SK-N-SH treated with all-trans-retinoic acid at 6 μM for 48 hours (cell line): ENCODE data around the gene HES1.

Source experiments
- ATAC-seq: fragments of 200-7000 bp; cut with Tn5 transposase; 3 replicates; pipeline ENCODE4 v1.9.1; 2020; ENCODE audit warnings: mild to moderate bottlenecking, moderate library complexity
- ARNTL ChIP-seq: fragments of 450-650 bp; formaldehyde crosslinking; IDR thresholded peaks from 2 replicates; pipeline ENCODE4 v1.5.0; 2020; ENCODE audit warnings: low read depth, mild to moderate bottlenecking, moderate library complexity, borderline replicate concordance
- BACH2 ChIP-seq: fragments of 250-450 bp; sonication (Bioruptor Pico); IDR thresholded peaks from 2 replicates; pipeline ENCODE4 v1.9.0; 2021; ENCODE audit warnings: mild to moderate bottlenecking, borderline replicate concordance
- CSDC2 ChIP-seq: fragments of 250-450 bp; sonication (Bioruptor Pico); IDR thresholded peaks from 2 replicates; pipeline ENCODE4 v1.5.0; 2020; ENCODE audit warnings: mild to moderate bottlenecking, moderate library complexity
- ESRRG ChIP-seq: fragments of 250-450 bp; sonication (Bioruptor Pico); IDR thresholded peaks from 2 replicates; pipeline ENCODE4 v1.6.1; 2021; ENCODE audit warnings: mild to moderate bottlenecking
- GLIS3 ChIP-seq: fragments of 250-450 bp; sonication (Bioruptor Pico); IDR thresholded peaks from 2 replicates; pipeline ENCODE4 v1.5.0; 2020; ENCODE audit warnings: mild to moderate bottlenecking, moderate library complexity
- ISL1 ChIP-seq: fragments of 250-450 bp; sonication (Bioruptor Pico); IDR thresholded peaks from 2 replicates; pipeline ENCODE4 v2.1.2; 2022; ENCODE audit warnings: mild to moderate bottlenecking, moderate library complexity
- OSR1 ChIP-seq: fragments of 250-450 bp; sonication (Bioruptor Pico); IDR thresholded peaks from 2 replicates; pipeline ENCODE4 v1.8.0; 2022; ENCODE audit warnings: moderate library complexity, mild to moderate bottlenecking, inconsistent platforms
- PATZ1 ChIP-seq: fragments of 250-450 bp; sonication (Bioruptor Pico); IDR thresholded peaks from 2 replicates; pipeline ENCODE4 v1.8.0; 2020; ENCODE audit warnings: mild to moderate bottlenecking, moderate library complexity, borderline replicate concordance
- SNAI2 ChIP-seq: fragments of 250-450 bp; sonication (Bioruptor Pico); IDR thresholded peaks from 2 replicates; pipeline ENCODE4 v1.5.0; 2020; ENCODE audit warnings: mild to moderate bottlenecking, moderate library complexity
- TCF4 ChIP-seq: fragments of 250-450 bp; sonication (Bioruptor Pico); IDR thresholded peaks from 2 replicates; pipeline ENCODE4 v1.8.0; 2021; ENCODE audit warnings: mild to moderate bottlenecking, moderate library complexity, borderline replicate concordance
- TOX ChIP-seq: fragments of 250-450 bp; sonication (Bioruptor Pico); IDR thresholded peaks from 2 replicates; pipeline ENCODE4 v1.8.0; 2021; ENCODE audit warnings: mild to moderate bottlenecking, moderate library complexity, borderline replicate concordance
- ZC3H10 ChIP-seq: fragments of 250-450 bp; sonication (Bioruptor Pico); IDR thresholded peaks from 2 replicates; pipeline ENCODE4 v1.5.1; 2021; ENCODE audit warnings: mild to moderate bottlenecking, moderate library complexity
- ZFP3 ChIP-seq: fragments of 250-450 bp; sonication (Bioruptor Pico); IDR thresholded peaks from 2 replicates; pipeline ENCODE4 v1.5.0; 2020; ENCODE audit warnings: mild to moderate bottlenecking, moderate library complexity
- ZFP30 ChIP-seq: fragments of 450-650 bp; formaldehyde crosslinking; IDR thresholded peaks from 2 replicates; pipeline ENCODE4 v1.5.0; 2022; ENCODE audit warnings: mild to moderate bottlenecking, moderate library complexity
- ZNF565 ChIP-seq: fragments of 450-650 bp; formaldehyde crosslinking; conservative IDR thresholded peaks from 2 replicates; pipeline ENCODE4 v1.5.0; 2020; ENCODE audit warnings: low read depth, mild to moderate bottlenecking, moderate library complexity
- ZNF70 ChIP-seq: fragments of 450-650 bp; formaldehyde crosslinking; IDR thresholded peaks from 2 replicates; pipeline ENCODE4 v1.5.0; 2020; ENCODE audit warnings: mild to moderate bottlenecking, moderate library complexity
- ZNF8 ChIP-seq: fragments of 450-650 bp; formaldehyde crosslinking; IDR thresholded peaks from 2 replicates; pipeline ENCODE4 v1.5.0; 2020; ENCODE audit warnings: mild to moderate bottlenecking, moderate library complexity
- TF ChIP-seq, protein P1 (sequence below): fragments of 250-450 bp; sonication (Bioruptor Pico); IDR thresholded peaks from 2 replicates; pipeline ENCODE4 v1.5.1; 2020; ENCODE audit warnings: low read depth, mild to moderate bottlenecking, moderate library complexity
- TF ChIP-seq, protein P2 (sequence below): fragments of 250-450 bp; sonication (Bioruptor Pico); IDR thresholded peaks from 2 replicates; pipeline ENCODE4 v1.8.0; 2021; ENCODE audit warnings: low read depth, mild to moderate bottlenecking, moderate library complexity, borderline replicate concordance
- TF ChIP-seq, protein P3 (sequence below): fragments of 250-450 bp; sonication (Bioruptor Pico); IDR thresholded peaks from 2 replicates; pipeline ENCODE4 v1.5.0; 2020; ENCODE audit warnings: mild to moderate bottlenecking, moderate library complexity
- TF ChIP-seq, protein P4 (sequence below): fragments of 250-450 bp; sonication (Bioruptor Pico); IDR thresholded peaks from 2 replicates; pipeline ENCODE4 v1.5.1; 2021; ENCODE audit warnings: mild to moderate bottlenecking, moderate library complexity

Gene HES1

DNA sequence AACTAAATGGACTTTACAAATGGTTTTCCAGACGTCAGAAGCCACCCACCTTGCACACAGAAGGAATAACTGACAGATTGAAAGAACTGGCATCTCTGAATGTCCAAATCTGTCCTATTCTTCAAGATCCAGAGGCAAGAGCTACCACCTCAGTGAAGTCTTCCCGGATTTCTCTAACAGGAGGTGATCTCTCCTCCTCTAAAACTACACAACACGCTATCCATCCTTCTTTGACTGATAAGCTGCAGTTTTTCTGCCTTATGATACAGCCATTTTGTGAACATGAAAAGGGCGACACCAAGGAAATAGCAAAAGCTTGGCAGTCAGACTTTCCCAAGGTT, 37.1 kb upstream of the HES1 start:
- ATAC-seq, result no peak
- no peak for TF ChIP-seq CSDC2 (CRISPR knock-in tag)

DNA sequence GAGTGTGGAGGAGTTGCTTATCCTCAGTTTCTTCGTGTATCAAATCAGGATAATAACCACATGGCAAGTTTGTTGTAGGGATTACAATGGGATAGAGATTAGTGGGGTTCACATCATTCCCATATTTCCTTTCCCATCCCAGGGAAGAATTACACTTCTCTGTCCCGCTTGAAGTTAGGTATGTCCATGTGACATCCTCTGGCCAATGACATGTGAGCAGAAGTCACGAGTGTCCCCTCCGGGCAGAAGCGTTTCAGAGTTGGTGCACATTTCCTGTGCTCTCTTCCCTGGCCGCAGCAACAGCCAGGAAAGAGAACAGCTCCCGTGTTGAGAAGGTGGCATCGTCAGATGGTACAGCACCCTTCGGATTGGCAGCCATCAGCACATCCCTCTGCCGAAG, 36.7 kb upstream of the HES1 start:
- TF ChIP-seq, protein P1, sequence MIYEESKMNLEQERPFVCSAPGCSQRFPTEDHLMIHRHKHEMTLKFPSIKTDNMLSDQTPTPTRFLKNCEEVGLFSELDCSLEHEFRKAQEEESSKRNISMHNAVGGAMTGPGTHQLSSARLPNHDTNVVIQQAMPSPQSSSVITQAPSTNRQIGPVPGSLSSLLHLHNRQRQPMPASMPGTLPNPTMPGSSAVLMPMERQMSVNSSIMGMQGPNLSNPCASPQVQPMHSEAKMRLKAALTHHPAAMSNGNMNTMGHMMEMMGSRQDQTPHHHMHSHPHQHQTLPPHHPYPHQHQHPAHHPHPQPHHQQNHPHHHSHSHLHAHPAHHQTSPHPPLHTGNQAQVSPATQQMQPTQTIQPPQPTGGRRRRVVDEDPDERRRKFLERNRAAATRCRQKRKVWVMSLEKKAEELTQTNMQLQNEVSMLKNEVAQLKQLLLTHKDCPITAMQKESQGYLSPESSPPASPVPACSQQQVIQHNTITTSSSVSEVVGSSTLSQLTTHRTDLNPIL (CRISPR knock-in tag), result no peak
- TF ChIP-seq TCF4 (no peak), BACH2 (no peak), ESRRG (CRISPR knock-in tag) (no peak), ZC3H10 (CRISPR knock-in tag) (no peak), ZNF565 (CRISPR knock-in tag) (no peak), ZNF70 (CRISPR knock-in tag) (no peak)
- TF ChIP-seq, protein P2, sequence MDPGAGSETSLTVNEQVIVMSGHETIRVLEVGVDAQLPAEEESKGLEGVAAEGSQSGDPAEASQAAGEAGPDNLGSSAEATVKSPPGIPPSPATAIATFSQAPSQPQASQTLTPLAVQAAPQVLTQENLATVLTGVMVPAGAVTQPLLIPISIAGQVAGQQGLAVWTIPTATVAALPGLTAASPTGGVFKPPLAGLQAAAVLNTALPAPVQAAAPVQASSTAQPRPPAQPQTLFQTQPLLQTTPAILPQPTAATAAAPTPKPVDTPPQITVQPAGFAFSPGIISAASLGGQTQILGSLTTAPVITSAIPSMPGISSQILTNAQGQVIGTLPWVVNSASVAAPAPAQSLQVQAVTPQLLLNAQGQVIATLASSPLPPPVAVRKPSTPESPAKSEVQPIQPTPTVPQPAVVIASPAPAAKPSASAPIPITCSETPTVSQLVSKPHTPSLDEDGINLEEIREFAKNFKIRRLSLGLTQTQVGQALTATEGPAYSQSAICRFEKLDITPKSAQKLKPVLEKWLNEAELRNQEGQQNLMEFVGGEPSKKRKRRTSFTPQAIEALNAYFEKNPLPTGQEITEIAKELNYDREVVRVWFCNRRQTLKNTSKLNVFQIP (CRISPR knock-in tag), result no peak

DNA sequence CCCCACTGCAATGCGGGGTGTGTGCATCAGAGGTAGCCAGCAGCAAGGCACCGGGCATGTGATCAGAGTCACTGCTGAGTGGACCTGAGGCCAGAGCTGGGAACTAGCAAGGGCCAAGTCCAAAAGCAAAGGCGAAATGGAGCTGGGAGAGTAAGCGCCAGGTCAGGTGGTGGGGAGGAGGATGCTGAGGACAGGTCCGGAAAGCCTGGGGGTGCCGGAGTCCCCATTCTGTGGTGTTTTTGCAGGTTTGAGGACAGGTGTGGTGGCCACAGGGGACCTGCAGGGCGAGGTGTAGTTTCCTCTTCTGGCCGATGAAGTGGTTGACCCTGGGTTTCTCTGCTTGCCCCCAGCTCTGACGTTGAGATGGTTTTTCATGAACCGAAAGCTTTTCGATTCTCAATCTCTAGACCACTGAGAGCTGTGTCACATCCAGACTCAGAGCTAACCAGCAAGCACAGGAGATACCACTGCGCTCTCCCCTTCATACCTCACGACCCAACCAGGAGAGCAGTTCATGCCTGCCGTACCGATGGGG, 35.0 kb upstream of the HES1 start:
- ATAC-seq, result no peak
- TF ChIP-seq, protein P1 (CRISPR knock-in tag), result no peak
- no peak for TF ChIP-seq ZC3H10 (CRISPR knock-in tag)
- TF ChIP-seq ISL1 (CRISPR knock-in tag), result no peak
- no peak for TF ChIP-seq ZNF8 (CRISPR knock-in tag)
- no peak for TF ChIP-seq OSR1 (CRISPR knock-in tag)
- TF ChIP-seq GLIS3 (CRISPR knock-in tag), result no peak
- TF ChIP-seq CSDC2 (CRISPR knock-in tag), result no peak
- no peak for TF ChIP-seq TCF4
- TF ChIP-seq, protein P3, sequence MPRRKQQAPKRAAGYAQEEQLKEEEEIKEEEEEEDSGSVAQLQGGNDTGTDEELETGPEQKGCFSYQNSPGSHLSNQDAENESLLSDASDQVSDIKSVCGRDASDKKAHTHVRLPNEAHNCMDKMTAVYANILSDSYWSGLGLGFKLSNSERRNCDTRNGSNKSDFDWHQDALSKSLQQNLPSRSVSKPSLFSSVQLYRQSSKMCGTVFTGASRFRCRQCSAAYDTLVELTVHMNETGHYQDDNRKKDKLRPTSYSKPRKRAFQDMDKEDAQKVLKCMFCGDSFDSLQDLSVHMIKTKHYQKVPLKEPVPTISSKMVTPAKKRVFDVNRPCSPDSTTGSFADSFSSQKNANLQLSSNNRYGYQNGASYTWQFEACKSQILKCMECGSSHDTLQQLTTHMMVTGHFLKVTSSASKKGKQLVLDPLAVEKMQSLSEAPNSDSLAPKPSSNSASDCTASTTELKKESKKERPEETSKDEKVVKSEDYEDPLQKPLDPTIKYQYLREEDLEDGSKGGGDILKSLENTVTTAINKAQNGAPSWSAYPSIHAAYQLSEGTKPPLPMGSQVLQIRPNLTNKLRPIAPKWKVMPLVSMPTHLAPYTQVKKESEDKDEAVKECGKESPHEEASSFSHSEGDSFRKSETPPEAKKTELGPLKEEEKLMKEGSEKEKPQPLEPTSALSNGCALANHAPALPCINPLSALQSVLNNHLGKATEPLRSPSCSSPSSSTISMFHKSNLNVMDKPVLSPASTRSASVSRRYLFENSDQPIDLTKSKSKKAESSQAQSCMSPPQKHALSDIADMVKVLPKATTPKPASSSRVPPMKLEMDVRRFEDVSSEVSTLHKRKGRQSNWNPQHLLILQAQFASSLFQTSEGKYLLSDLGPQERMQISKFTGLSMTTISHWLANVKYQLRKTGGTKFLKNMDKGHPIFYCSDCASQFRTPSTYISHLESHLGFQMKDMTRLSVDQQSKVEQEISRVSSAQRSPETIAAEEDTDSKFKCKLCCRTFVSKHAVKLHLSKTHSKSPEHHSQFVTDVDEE, result no peak
- TF ChIP-seq PATZ1, result no peak
- TF ChIP-seq TOX (CRISPR knock-in tag), result no peak
- no peak for TF ChIP-seq BACH2
- TF ChIP-seq SNAI2, result no peak
- TF ChIP-seq ZFP3, result no peak
- no peak for TF ChIP-seq ZNF70 (CRISPR knock-in tag)

More for the DNA sequence above, 36.7 kb upstream of the HES1 start:
- ATAC-seq, result no peak

- no peak for ATAC-seq
Observed at GRCh38 chr3:194101592-194102432, 34.1 kb upstream of the HES1 start.

More at GRCh38 chr3:194101592-194102432, 34.1 kb upstream of the HES1 start:
- TF ChIP-seq ZNF565 (CRISPR knock-in tag), result no peak
- TF ChIP-seq BACH2, result no peak
- TF ChIP-seq ZFP30 (CRISPR knock-in tag), result no peak
- TF ChIP-seq ESRRG (CRISPR knock-in tag), result no peak
- no peak for TF ChIP-seq ZNF70 (CRISPR knock-in tag)
- no peak for TF ChIP-seq ARNTL
- TF ChIP-seq ISL1 (CRISPR knock-in tag), result no peak
- TF ChIP-seq, protein P4, sequence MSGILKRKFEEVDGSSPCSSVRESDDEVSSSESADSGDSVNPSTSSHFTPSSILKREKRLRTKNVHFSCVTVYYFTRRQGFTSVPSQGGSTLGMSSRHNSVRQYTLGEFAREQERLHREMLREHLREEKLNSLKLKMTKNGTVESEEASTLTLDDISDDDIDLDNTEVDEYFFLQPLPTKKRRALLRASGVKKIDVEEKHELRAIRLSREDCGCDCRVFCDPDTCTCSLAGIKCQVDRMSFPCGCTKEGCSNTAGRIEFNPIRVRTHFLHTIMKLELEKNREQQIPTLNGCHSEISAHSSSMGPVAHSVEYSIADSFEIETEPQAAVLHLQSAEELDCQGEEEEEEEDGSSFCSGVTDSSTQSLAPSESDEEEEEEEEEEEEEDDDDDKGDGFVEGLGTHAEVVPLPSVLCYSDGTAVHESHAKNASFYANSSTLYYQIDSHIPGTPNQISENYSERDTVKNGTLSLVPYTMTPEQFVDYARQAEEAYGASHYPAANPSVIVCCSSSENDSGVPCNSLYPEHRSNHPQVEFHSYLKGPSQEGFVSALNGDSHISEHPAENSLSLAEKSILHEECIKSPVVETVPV (CRISPR knock-in tag), result no peak
- no peak for TF ChIP-seq TOX (CRISPR knock-in tag)
